ENCODE results near the gene CP.

DNA sequence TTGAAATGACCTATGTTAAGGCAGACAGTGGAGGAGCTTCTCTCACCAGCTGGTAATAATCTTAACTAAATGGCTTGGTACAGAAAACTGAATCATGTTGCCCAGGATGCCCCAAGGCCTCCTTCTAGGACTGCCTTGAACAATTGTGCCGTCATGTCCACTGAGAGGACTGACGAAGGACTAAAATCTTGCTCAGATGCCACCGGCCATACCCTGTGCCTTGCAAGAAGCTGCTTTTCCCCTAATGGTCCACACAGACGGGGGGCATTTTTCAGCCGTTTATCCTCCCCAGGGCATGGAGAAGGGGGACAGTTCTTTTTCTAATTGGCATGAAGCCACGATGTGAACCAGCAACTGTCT is 1.8 kb upstream of the CP start:
- TF ChIP-seq POLR2AphosphoS5 (IDR thresholded peaks at IDR 0.05; ENCODE audit: low read depth, low read length) (no peak), SIN3A (IDR thresholded peaks at IDR 0.05; ENCODE audit: borderline replicate concordance, insufficient read depth, low read depth, low read length) (no peak)
- TF ChIP-seq, protein P1, sequence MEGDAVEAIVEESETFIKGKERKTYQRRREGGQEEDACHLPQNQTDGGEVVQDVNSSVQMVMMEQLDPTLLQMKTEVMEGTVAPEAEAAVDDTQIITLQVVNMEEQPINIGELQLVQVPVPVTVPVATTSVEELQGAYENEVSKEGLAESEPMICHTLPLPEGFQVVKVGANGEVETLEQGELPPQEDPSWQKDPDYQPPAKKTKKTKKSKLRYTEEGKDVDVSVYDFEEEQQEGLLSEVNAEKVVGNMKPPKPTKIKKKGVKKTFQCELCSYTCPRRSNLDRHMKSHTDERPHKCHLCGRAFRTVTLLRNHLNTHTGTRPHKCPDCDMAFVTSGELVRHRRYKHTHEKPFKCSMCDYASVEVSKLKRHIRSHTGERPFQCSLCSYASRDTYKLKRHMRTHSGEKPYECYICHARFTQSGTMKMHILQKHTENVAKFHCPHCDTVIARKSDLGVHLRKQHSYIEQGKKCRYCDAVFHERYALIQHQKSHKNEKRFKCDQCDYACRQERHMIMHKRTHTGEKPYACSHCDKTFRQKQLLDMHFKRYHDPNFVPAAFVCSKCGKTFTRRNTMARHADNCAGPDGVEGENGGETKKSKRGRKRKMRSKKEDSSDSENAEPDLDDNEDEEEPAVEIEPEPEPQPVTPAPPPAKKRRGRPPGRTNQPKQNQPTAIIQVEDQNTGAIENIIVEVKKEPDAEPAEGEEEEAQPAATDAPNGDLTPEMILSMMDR (IDR thresholded peaks at IDR 0.05) = no peak
